Measurements from ENCODE around the gene GNAZ. TPM values are rescaled to one million over a fixed set of nuclear protein-coding genes. Genes with fewer than 3 reads are reported as not detected.

GNAZ gene
- total and polyA plus RNA-seq, 3 donors from 2014 or later: 13.7 to 20.2 (median 15.1) TPM

- intact Hi-C loops (cut with DNase I; ENCODE audit: low total_unique reads): no loop called here
- no peak for DNase-seq
- no peaks in the 10 kb centered on the region for H3K9me3 ChIP-seq
- H3K27ac ChIP-seq: no peak overlapping the region
- WGBS, 2 donors: 86 to 94% methylated on average over 4 to 13 of the region's 13 CpGs
- H3K4me3 ChIP-seq: no peak overlapping the region
- no peaks in the 10 kb centered on the region for H3K27me3 ChIP-seq
- no peaks in the 10 kb centered on the region for H3K36me3 ChIP-seq (ENCODE audit: low read depth, missing control alignments)
- no peaks in the 10 kb centered on the region for H3K4me1 ChIP-seq
- TF ChIP-seq CTCF (IDR thresholded peaks at IDR 0.05) (no peak), POLR2A (IDR thresholded peaks at IDR 0.05) (no peak)
Measured at GRCh38 chr22:23092217-23092955, 22.1 kb downstream of the GNAZ start.

- WGBS, 2 donors: 91 to 93% methylated on average over 11 to 14 of the region's 14 CpGs
- Histone ChIP-seq H3K27ac (no peak overlapping the region), H3K4me1 (peaks cover 7% of the 10 kb centered on the region), H3K36me3 (ENCODE audit: low read depth, missing control alignments) (no peaks in the 10 kb centered on the region), H3K27me3 (no peaks in the 10 kb centered on the region), H3K9me3 (no peaks in the 10 kb centered on the region), H3K4me3 (no peak overlapping the region)
- no peak for TF ChIP-seq POLR2A (IDR thresholded peaks at IDR 0.05)
- no peak for TF ChIP-seq CTCF (IDR thresholded peaks at IDR 0.05)
- no peak for DNase-seq
- intact Hi-C loops (cut with DNase I; ENCODE audit: low total_unique reads): no loop called here
Measured at GRCh38 chr22:23093051-23093788, 22.9 kb downstream of the GNAZ start.

DNA sequence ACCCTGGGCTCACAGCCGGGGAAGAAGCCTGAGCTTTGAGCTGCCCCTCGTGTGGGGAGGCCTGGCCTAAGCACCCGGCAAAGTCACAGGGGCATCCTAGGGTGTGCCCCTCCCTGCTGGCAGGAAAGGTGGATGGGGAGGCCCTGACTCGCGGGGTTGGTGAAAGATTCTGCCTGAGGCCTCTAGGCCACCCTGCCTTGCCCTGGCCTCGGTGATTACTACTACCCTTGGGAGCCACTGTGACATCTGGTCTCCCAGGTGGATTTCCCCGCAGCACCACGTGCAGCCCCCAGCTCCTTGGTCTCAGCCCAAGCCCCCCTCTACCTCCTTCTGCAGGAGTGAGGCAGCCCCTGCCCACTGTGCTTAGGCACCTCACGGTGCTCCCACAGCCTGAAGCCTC is 23.9 kb downstream of the GNAZ start:
- H3K4me1 ChIP-seq: peaks cover 17% of the 10 kb centered on the region
- 86 to 98% methylated on average over 6 to 9 of the region's 9 CpGs for WGBS, 2 donors
- no peaks in the 10 kb centered on the region for H3K27me3 ChIP-seq
- H3K9me3 ChIP-seq: no peaks in the 10 kb centered on the region
- no peaks in the 10 kb centered on the region for H3K36me3 ChIP-seq (ENCODE audit: low read depth, missing control alignments)
- H3K4me3 ChIP-seq: no peak overlapping the region
- no peak for TF ChIP-seq CTCF (IDR thresholded peaks at IDR 0.05)
- TF ChIP-seq POLR2A (IDR thresholded peaks at IDR 0.05): no peak
- H3K27ac ChIP-seq: no peak overlapping the region
- DNase-seq: no peak
- intact Hi-C loops (cut with DNase I; ENCODE audit: low total_unique reads): no loop called here

DNA sequence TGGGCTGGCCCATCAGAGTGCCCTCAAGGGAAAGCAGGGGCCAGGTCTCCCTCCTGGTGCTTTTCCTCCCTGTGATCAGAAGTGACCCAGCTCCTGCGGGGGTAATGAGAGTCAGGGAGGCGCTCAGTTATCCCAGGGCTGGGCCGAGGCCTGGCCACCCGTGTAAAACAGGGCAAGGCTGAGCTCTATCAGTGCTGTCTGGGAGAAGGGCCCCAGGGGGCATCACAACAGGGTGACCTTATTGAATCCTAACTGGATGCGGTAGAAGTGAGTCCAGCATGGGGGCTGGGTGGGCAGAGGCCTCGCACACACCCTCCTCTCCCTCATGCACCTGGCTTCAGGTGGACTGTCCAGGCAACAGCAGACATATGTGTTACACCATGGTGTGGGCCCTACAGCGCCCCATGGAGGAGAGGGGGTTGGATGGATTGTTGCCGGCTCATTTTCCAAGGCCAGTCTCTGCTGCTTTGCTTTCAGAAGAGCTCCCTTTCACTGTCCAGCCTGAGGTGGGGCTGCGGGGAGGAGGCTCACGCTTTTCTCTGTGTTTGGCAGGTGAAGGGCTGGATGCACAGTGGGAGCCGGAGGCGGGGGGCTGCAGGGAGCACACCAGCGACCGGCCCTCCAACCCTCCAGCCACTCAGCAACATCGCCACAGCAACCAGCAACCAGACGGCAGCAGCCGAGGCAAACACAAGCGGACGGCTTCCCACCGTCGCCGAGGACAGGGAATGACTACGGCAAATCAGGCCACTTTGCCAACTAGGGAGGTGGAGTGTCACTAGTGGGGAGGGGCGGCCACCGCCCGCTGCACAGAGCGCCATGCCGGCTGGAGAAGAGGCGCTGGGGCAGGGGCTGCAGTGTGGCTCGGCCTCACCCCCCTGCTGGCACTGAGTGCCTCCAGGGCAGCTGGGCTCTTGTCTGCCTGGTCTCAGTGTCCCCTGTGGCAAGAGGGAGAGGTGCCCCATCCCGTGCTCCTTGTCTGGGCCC is 24.7 kb downstream of the GNAZ start:
- intact Hi-C loops (cut with DNase I; ENCODE audit: low total_unique reads): no loop called here
- H3K9me3 ChIP-seq: no peaks in the 10 kb centered on the region
- H3K27me3 ChIP-seq: no peaks in the 10 kb centered on the region
- no peak for TF ChIP-seq POLR2A (IDR thresholded peaks at IDR 0.05)
- no peak for TF ChIP-seq CTCF (IDR thresholded peaks at IDR 0.05)
- DNase-seq: no peak
- no peak overlapping the region for H3K4me3 ChIP-seq
- H3K4me1 ChIP-seq: peaks cover 24% of the 10 kb centered on the region
- H3K27ac ChIP-seq: no peak overlapping the region
- 92 to 93% methylated on average over 25 to 31 of the region's 31 CpGs for WGBS, 2 donors
- H3K36me3 ChIP-seq (ENCODE audit: low read depth, missing control alignments): no peaks in the 10 kb centered on the region

All from testis (tissue), 3 donors.